Measurements from ENCODE around the gene PFKFB3. TPM values are rescaled to one million over a fixed set of nuclear protein-coding genes. Genes with fewer than 3 reads are reported as not detected.

PFKFB3 gene
- total RNA-seq: 6.2 and 16.0 TPM in 2 replicates

DNA sequence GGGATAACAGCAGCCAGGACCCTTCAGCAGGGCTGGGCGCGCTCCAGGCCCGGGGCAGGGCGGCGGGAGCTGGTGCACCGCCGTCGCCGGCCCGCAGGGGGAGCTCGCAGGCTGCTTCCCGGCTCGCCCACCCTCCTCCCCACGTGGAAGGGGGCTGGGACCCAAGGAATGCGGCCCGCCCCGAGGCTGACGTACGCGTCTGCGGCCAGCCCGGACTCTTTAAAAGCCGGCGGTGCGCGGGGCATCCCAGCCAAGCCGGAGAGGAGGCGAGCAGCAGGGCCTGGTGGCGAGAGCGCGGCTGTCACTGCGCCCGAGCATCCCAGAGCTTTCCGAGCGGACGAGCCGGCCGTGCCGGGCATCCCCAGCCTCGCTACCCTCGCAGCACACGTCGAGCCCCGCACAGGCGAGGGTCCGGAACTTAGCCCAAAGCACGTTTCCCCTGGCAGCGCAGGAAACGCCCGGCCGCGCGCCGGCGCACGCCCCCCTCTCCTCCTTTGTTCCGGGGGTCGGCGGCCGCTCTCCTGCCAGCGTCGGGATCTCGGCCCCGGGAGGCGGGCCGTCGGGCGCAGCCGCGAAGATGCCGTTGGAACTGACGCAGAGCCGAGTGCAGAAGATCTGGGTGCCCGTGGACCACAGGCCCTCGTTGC, at the start of gene PFKFB3:
Gene PFKFB3, plus strand, starts transcription at position 249 of the 647 bp plus-strand sequence. Its CDS starts 329 bp downstream, at position 578.

Small RNAs within 50 kb of the gene (small RNA-seq; reads per million reads assigned to genes)
- gene RF00019: not detected

Other genes starting within 250 kb of the PFKFB3 start
- 4.5 and 9.9 TPM in 2 replicates for gene IL15RA, start 225.4 kb upstream of the PFKFB3 start, total RNA-seq
- gene IL2RA, start 140.6 kb upstream of the PFKFB3 start, total RNA-seq: not detected in 2 replicates
- 29.0 and 35.4 TPM in 2 replicates for gene RBM17, start 113.9 kb upstream of the PFKFB3 start, total RNA-seq

All from subcutaneous preadipocyte (primary cell).